CD4-positive, CD25-positive, alpha-beta regulatory T cell (primary cell): Measurements from ENCODE around the gene SAT2. TPM values are rescaled to one million over a fixed set of nuclear protein-coding genes. Genes with fewer than 3 reads are reported as not detected.
"Not testable (repeated sequence)": the region's sequence is repeated elsewhere in the genome, so short reads cannot be mapped to it uniquely, and the experiment has no call there.

ENCODE experiments used
- ATAC-seq, 2 donors: fragments of 150-1000 bp; cut with Tn5 transposase; one replicate each; pipeline ENCODE4 v1.10.0; 2021; ENCODE audit warnings: low read depth in 2 of 2, moderate number of reproducible peaks in 2 of 2, moderate library complexity in 1 of 2
- DNase-seq, 3 donors: peaks; one replicate each; pipeline versions ENCODE4 v3.0.0 to v3.0.0-alpha.2; 2012 to 2022; ENCODE audit warnings: mixed read lengths in 1 of 3
- H3K27ac ChIP-seq: one replicate; pipeline ENCODE4 v1.7.0; 2013; ENCODE audit warnings: mild to moderate bottlenecking, low read length; ENCODE audit not compliant: insufficient read depth, poor library complexity, severe bottlenecking
- H3K27me3 ChIP-seq: one replicate; pipeline ENCODE4 v1.7.0; 2013; ENCODE audit warnings: low read length; ENCODE audit not compliant: control insufficient read depth, insufficient read depth
- H3K36me3 ChIP-seq: one replicate; pipeline ENCODE4 v1.7.0; 2013; ENCODE audit warnings: mild to moderate bottlenecking, low read length, moderate library complexity; ENCODE audit not compliant: control insufficient read depth, insufficient read depth
- H3K4me1 ChIP-seq: 2 replicates; pipeline ENCODE4 v1.7.0; 2013; ENCODE audit warnings: mild to moderate bottlenecking, low read length; ENCODE audit not compliant: insufficient read depth, control insufficient read depth, poor library complexity, severe bottlenecking
- H3K4me3 ChIP-seq: one replicate; pipeline ENCODE4 v1.7.0; 2013; ENCODE audit warnings: low read depth, mild to moderate bottlenecking, low read length, moderate library complexity
- H3K9me3 ChIP-seq, 2 experiments: 1 replicate in 1 of 2; 2 replicates in 1 of 2; pipeline ENCODE4 v1.7.0; 2013; ENCODE audit warnings: low read length in 2 of 2, mild to moderate bottlenecking in 1 of 2, moderate library complexity in 1 of 2; ENCODE audit not compliant: control insufficient read depth in 2 of 2
- H3K27ac Mint-ChIP-seq, 3 donors: one replicate each; pipeline ENCODE4 v1.8.0; 2020 to 2022; ENCODE audit warnings: mild to moderate bottlenecking in 3 of 3, mixed read lengths in 3 of 3, moderate library complexity in 2 of 3
- H3K27me3 Mint-ChIP-seq: one replicate; pipeline ENCODE4 v1.8.0; 2022; ENCODE audit warnings: mild to moderate bottlenecking, mixed read lengths
- H3K36me3 Mint-ChIP-seq: one replicate; pipeline ENCODE4 v1.8.0; 2020; ENCODE audit warnings: mixed read lengths
- H3K4me1 Mint-ChIP-seq, 4 donors: one replicate each; pipeline ENCODE4 v1.8.0; 2020 to 2022; ENCODE audit warnings: mixed read lengths in 4 of 4, mild to moderate bottlenecking in 1 of 4
- H3K4me3 Mint-ChIP-seq, 4 donors: one replicate each; pipeline ENCODE4 v1.8.0; 2020 to 2022; ENCODE audit warnings: mild to moderate bottlenecking in 4 of 4, mixed read lengths in 4 of 4, moderate library complexity in 3 of 4
- H3K9me3 Mint-ChIP-seq, 7 donors: one replicate each; pipeline ENCODE4 v1.8.0; 2020 to 2022; ENCODE audit warnings: mixed read lengths in 7 of 7, mild to moderate bottlenecking in 3 of 7, moderate library complexity in 2 of 7
- polyA plus RNA-seq, 4 donors: library from polyadenylated mRNA; unstranded; fragments of 300-500 nt; fragmentation: Illumina TruSeq; gene quantifications; one replicate each; pipeline ENCODE4 v1.2.3, GENCODE V29; 2021
- total RNA-seq: library from RNA; stranded (reverse); gene quantifications from one replicate; pipeline ENCODE4 v1.2.3, GENCODE V29; 2022

Gene SAT2
- total and polyA plus RNA-seq, 5 donors from 2014 or later, result 26.7 to 36.9 (median 32.6) TPM

GRCh38 chr17:7632492-7632894 is 4.9 kb upstream of the SAT2 start:
- no peaks in the 10 kb centered on the region for H3K27me3 ChIP-seq
- Mint-ChIP-seq H3K27me3 (peaks cover 10% of the 10 kb centered on the region), H3K9me3 (no peaks in the 10 kb centered on the region), H3K36me3 (no peaks in the 10 kb centered on the region), H3K4me3 (peak overlapping the region in 2 of 4 donors; percentile 68 to 79), H3K4me1 (peaks cover 0 to 7% (median 3%) of the 10 kb centered on the region in 4 donors), H3K27ac (no peak overlapping the region)
- no peaks in the 10 kb centered on the region for H3K9me3 ChIP-seq
- no peaks in the 10 kb centered on the region for H3K36me3 ChIP-seq
- H3K4me1 ChIP-seq, result peaks cover 7% of the 10 kb centered on the region
- peak in 2 of 3 donors; percentile 36 to 69 for DNase-seq
- no peak overlapping the region for H3K27ac ChIP-seq
- no peak for ATAC-seq
- H3K4me3 ChIP-seq, result no peak overlapping the region

GRCh38 chr17:7631398-7632380 is 4.1 kb upstream of the SAT2 start:
- Mint-ChIP-seq H3K9me3 (no peaks in the 10 kb centered on the region), H3K27ac (peak overlapping the region in 2 of 3 donors; percentile 52 to 55), H3K36me3 (no peaks in the 10 kb centered on the region), H3K4me1 (peaks cover 0 to 14% (median 9%) of the 10 kb centered on the region in 4 donors), H3K27me3 (peaks cover 10% of the 10 kb centered on the region), H3K4me3 (peak overlapping the region in 1 of 4 donors; percentile 79)
- Histone ChIP-seq H3K36me3 (no peaks in the 10 kb centered on the region), H3K4me3 (no peak overlapping the region), H3K27me3 (no peaks in the 10 kb centered on the region), H3K27ac (no peak overlapping the region), H3K4me1 (peaks cover 15% of the 10 kb centered on the region), H3K9me3 (no peaks in the 10 kb centered on the region)
- DNase-seq (no peak), ATAC-seq (no peak)

- no peaks in the 10 kb centered on the region for H3K9me3 ChIP-seq
- Mint-ChIP-seq H3K4me1 (peaks cover 0 to 21% (median 13%) of the 10 kb centered on the region in 4 donors), H3K4me3 (peak within 1 kb of the TSS; percentile 25 to 67 (median 48)), H3K36me3 (no peaks in the 10 kb centered on the region), H3K27ac (peak within 1 kb of the TSS in 2 of 3 donors; percentile 55 to 84), H3K27me3 (peaks cover 4% of the 10 kb centered on the region), H3K9me3 (no peaks in the 10 kb centered on the region)
- H3K27me3 ChIP-seq, result no peaks in the 10 kb centered on the region
- peaks cover 17% of the 10 kb centered on the region for H3K4me1 ChIP-seq
- no peak within 1 kb of the TSS for H3K4me3 ChIP-seq
- no peak for DNase-seq
- ATAC-seq, result no peak
- no peaks in the 10 kb centered on the region for H3K36me3 ChIP-seq
- H3K27ac ChIP-seq, result no peak within 1 kb of the TSS
Measured at GRCh38 chr17:7629939-7630571, 2.4 kb upstream of the SAT2 start, which contains the start of gene SHBG. Gene SHBG (plus strand): TSS chr17:7630135. CDS start chr17:7630173, 38 bp downstream.

- peak overlapping the region; percentile 75 for H3K4me3 ChIP-seq
- peak overlapping the region; percentile 73 for H3K27ac ChIP-seq
- no peaks in the 10 kb centered on the region for H3K27me3 ChIP-seq
- Mint-ChIP-seq H3K36me3 (no peaks in the 10 kb centered on the region), H3K9me3 (no peaks in the 10 kb centered on the region), H3K27me3 (no peaks in the 10 kb centered on the region), H3K4me1 (peaks cover 0 to 19% (median 13%) of the 10 kb centered on the region in 4 donors), H3K27ac (peak overlapping the region; percentile 82 to 93 (median 90)), H3K4me3 (peak overlapping the region; percentile 90 to 94 (median 92))
- peaks cover 17% of the 10 kb centered on the region for H3K4me1 ChIP-seq
- ATAC-seq (no peak), DNase-seq (no peak)
- H3K9me3 ChIP-seq, result no peaks in the 10 kb centered on the region
- H3K36me3 ChIP-seq, result no peaks in the 10 kb centered on the region
Measured at GRCh38 chr17:7626956-7627249, 718 bp downstream of the SAT2 start.

GRCh38 chr17:7626307-7626706 is 1.3 kb downstream of the SAT2 start:
- no peak for DNase-seq
- Histone ChIP-seq H3K27ac (no peak overlapping the region), H3K36me3 (no peaks in the 10 kb centered on the region), H3K9me3 (no peaks in the 10 kb centered on the region), H3K4me3 (no peak overlapping the region), H3K27me3 (no peaks in the 10 kb centered on the region), H3K4me1 (peaks cover 17% of the 10 kb centered on the region)
- Mint-ChIP-seq H3K4me1 (peaks cover 0 to 19% (median 13%) of the 10 kb centered on the region in 4 donors), H3K4me3 (peak overlapping the region; percentile 90 to 94 (median 92)), H3K9me3 (no peaks in the 10 kb centered on the region), H3K27ac (peak overlapping the region; percentile 42 to 90 (median 80)), H3K36me3 (no peaks in the 10 kb centered on the region), H3K27me3 (no peaks in the 10 kb centered on the region)
- no peak for ATAC-seq

- DNase-seq, H3K36me3 ChIP-seq, H3K36me3 Mint-ChIP-seq, H3K27ac Mint-ChIP-seq, H3K9me3 Mint-ChIP-seq, H3K27me3 Mint-ChIP-seq, H3K4me3 ChIP-seq, H3K27ac ChIP-seq, H3K9me3 ChIP-seq, H3K27me3 ChIP-seq, ATAC-seq: not testable (repeated sequence)
- Mint-ChIP-seq H3K4me1 (peaks cover 0 to 19% (median 13%) of the 10 kb centered on the region in 4 donors), H3K4me3 (peak overlapping the region; percentile 41 to 93 (median 82))
- H3K4me1 ChIP-seq, result peaks cover 17% of the 10 kb centered on the region
Measured at GRCh38 chr17:7625749-7626148, 1.9 kb downstream of the SAT2 start.

- Mint-ChIP-seq H3K4me3 (peak overlapping the region in 1 of 4 donors; percentile 63), H3K4me1 (peaks cover 0 to 16% (median 13%) of the 10 kb centered on the region in 4 donors), H3K36me3 (no peaks in the 10 kb centered on the region), H3K9me3 (no peaks in the 10 kb centered on the region), H3K27me3 (no peaks in the 10 kb centered on the region), H3K27ac (no peak overlapping the region)
- Histone ChIP-seq H3K27me3 (no peaks in the 10 kb centered on the region), H3K4me3 (no peak overlapping the region), H3K9me3 (no peaks in the 10 kb centered on the region), H3K4me1 (peaks cover 17% of the 10 kb centered on the region), H3K36me3 (no peaks in the 10 kb centered on the region), H3K27ac (no peak overlapping the region)
- DNase-seq, result no peak
- ATAC-seq, result no peak
Measured at GRCh38 chr17:7623661-7624060, 4.0 kb downstream of the SAT2 start.
